Hematopoietic multipotent progenitor cell treated with erythropoietin and hydrocortisone succinate and interleukin-3 and kit ligand, for 15 days (in vitro differentiated cells): Measurements from ENCODE around the gene ACVR2B.

Source experiments
- DNase-seq: peaks from one replicate; pipeline ENCODE4 v3.0.0-alpha.2; 2015; ENCODE audit warnings: low spot score

ACVR2B gene

DNA sequence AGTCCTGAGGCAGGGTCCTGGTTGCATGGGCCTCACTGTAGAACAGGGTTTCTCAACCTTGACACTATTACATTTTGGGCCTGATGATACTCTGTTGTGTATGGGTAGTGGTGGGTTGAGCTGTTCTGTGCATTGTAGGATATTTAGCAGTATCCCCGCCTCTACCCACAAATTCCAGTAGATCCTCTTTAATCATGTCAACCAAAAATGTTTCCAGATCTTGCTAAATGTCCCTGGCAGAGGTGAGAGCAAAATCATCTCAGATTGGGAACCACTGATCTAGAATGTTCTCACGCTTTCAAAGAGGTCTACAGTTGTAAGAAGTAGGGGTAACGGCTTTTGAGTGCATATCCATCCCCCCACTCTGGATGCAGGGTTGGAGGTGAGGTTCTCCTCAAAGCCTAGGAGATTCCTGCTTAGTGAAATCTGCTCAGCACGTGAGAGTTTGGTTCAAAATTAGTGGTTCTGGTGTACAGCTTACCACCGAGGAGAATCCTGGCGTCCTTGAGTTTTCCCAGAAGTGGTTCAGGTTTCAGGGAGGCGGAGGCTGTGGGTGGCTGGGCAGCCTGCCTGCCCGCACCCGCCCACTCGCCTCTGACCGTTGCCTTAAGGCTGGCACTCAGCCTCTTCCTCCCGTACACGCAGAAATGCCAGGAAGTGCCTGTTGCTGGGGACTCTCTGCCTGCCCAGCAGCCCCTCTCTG is 5.3 kb downstream of the ACVR2B start:
- DNase-seq, result no peak

DNA sequence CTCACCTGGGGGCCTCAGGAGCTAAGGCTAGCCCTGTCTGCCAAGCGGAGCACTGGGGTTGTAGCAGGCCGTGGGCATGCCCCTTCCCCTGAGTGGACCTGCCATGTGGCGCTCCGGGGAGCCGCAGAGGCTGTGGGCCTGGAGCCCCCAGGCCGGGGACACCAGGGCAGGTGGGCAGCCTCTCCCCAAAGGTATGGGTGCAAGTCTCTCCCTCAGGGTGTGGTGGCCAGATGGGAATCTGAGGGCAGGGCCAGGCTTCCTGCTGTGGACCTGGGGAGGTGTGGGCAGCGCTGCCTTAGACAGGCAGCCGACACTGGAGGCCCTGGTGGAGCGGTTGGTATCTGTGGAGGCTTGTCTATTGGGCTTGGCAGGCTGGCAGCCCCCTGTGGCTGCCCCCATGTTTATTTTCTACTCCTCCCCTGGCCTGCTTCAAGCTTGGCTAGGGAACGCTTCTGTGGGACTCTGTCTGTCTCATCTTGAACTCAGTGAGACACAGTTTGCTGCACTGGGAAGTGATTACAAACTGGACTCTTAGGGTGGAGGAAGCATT is 5.9 kb downstream of the ACVR2B start:
- no peak for DNase-seq

DNA sequence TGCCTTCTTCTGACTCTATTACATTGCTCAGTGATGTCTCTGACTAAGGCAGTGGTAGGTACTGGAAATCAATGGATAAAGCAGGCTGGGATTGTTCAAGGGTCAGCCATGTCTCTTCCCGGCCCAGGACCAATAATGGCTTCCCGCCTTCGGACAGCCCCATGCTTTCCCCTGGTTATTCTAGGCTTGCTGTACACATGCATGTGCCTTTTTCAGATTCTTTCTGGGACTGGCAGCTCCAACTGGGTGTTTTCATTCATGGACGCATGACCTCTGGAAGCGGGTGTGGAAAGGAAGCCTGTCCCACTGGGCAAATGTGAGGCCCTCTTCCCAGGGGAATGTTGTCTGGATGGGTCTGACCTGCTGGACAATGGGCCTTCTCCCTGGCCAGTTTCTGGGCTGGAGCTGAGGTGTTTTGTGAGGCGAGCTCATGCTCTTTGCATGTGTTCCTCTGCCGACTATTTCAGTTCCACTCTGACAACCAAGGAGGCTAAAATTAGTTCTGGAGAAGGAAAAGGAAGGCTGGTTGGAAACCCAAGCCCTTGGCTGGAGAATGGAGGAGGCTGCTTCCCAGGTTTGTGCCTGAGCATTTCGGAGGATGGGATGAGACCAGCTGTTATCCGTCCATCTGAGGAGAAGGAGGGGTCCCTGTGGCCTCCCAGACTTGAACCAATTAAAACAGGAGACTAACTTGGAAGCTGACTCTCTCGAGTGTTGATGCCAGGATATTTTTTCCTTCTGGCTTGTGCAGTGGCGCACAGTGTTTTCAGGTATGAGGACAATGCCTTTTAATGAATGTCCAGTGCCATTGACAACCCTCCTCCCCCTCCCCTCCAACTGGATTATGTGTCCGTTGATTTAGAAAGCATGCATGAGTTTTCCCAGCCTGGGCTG is 6.9 kb downstream of the ACVR2B start:
- no peak for DNase-seq

DNA sequence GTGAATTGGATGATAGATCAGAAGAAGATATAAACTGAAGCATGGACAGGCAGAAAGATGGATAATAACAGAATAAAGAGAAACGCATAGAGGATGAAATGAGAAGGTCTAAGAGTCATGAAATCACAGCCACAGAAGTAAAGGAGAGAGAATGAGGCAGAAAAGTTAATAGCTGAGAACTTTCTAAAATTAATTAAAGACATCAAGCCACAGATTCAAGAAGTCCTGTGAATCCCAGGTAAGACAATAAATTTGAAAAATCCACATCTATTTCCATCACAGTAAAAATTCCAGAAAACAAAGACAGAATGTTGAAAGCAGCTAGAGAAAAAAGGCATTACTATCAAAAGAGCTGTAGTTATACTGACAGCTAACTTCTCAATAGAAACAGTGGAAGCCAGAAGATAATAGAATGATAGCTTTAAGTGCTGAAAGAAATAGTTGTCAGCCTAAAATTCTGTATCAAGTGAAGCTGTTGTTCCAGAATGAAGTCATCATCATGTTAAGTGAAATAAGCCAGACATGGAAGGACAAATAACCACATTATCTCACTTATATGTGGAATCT is 12.0 kb downstream of the ACVR2B start:
- no peak for DNase-seq

DNA sequence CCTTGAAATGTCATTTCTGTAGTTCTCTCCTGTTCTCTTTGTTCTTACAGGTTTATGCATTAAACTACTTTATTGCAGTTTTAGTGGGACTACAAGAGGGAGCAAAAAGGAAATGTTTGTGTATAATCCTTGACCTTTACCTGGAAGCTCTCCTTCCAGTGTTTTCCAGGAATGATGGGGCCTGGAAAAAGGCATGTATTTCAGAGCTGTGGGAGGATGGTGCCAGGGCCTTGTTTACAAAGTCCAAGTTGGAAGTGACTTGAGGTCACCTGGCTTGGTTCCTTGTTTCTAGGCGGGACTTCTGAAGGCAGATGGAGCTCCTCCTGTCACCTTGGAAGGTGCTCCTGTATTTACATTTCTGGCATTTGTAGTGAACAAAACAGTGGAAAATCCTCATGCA is 15.1 kb downstream of the ACVR2B start:
- DNase-seq, result no peak

DNA sequence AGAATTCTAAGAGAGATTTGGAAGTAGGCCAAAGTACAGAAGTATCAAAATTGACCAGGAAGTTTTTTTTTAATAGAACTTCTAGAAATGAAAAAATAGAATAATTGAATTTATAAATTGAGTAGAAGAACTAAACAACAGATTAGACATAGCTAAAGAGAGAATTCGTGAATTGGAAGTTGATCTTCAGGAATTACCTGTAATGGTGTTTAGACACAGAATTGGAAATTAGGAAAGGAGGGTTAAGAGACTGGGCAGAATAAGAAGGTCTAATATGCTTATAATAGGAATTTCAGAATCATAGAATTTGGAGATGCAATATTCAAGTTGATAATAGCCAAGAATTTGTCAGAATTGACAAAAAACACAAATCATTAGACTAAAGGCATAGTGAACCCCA is 16.2 kb downstream of the ACVR2B start:
- no peak for DNase-seq

DNA sequence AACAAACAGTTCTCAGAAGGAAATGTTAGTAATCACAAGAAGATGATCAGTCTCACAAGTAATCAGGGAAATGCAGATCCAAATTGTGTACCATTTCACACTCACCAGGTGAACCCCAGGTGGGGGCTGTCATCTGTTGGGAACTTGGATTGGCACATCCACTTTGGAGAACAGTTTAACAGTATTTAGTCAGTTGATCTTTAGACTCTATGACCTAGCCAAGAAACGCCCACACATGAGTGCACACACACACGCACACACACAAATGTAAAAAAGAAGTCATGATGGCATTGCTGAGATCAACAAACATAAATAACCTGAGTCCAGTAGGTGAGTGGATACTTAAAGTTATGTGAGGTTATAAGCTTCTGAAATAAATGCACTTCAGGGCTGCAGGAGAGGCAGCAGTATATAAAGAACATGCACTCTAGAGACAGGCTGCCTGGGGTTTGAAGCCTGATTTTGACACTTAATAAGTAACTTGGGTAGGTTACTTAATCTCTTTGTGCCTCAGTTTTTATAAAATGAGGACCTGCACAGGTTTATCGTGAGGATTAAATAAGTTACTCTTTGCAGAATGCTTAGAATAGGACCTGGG is 17.7 kb downstream of the ACVR2B start:
- no peak for DNase-seq

DNA sequence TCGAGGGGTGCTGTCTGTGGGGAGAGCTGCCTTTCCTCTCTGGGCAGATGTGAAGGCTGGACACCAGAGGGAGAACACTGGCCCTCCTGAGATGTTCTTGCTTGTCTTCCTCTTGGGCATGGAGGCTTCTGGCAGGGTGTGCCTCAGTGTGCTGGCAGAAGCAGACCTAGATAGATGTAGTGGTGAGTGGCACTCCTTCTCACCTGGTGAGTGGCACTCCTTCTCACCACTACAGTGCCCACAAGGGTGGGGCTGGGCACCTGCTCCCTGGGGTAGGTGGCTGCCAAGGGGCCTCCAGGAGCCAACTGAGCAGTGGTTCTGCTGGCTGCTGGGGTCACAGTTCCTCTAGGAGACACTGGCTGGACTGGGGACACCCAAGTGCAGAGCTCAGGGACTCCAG is 18.7 kb downstream of the ACVR2B start:
- DNase-seq, result no peak

DNA sequence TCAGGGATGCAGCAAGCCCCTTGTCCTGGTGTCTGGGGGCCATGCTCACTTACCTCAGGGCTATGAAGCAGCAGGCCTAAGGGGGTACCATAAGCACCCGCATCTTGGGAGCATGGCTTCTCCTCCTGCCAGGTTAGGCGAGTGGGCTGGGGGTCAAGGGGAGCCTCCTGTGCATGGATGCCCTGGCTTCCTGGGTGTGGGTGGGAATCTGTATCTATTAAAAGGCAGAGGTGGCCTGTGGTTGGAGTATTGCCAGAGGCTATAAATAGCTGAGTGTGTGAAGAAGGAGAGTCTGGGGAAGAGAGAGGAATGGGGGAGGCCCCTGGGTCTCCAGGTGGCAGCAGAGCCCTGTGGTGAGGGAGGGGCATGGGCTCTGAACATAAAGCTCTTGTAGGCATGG is 19.5 kb downstream of the ACVR2B start:
- no peak for DNase-seq

DNA sequence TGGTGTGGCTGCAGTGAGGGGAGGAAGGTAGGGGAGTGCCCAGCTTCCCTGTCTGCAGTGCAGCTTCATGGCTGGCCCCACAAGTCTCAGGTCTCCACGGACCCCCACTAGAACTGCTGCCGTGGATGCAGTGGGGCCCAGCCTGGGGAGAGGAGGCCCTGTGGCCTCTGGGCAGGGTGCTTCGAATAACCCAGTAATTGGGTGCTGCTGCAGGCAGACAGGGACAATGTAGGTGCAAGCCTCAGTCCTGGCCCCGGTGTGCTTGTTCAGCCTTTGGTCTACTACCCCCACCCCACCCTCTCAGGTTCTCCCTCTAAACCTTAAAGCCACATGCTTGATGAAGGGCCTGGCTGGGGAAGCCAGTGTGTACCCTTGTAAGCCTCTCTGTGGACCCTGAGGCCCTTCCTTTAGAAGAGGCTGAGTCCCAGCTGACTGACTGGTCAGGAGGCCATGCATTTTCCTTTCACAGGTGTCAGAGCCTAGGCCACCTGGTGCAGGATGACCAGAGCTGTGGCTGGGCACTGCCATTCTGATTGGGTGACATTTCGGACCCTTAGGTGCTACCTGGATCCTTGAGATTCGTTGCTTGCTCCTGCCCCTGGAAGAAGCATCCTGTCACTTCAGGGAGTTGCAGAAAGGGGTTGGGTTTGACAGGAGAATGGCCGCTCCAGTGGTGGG is 21.4 kb downstream of the ACVR2B start:
- DNase-seq, result no peak

DNA sequence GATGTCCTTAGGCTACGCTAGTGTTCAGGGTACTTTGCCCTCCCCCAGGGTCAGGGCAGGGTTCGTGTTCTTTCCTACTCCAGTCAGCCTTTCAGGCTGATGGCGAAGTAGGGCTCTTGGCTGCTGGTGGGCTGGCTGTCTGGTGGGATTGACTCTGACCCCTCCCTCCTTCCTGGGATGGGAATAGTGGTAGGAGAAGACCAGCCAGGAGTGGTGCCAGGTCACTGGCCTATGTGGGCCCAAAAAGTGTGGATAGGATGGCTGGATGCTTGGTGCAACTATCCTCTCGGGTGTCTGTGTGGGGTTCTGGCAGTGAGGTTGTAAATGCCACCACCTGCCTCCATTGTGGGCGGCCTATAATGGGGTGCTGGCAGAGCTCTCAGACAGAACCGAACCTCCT is 22.0 kb downstream of the ACVR2B start:
- DNase-seq, result no peak

DNA sequence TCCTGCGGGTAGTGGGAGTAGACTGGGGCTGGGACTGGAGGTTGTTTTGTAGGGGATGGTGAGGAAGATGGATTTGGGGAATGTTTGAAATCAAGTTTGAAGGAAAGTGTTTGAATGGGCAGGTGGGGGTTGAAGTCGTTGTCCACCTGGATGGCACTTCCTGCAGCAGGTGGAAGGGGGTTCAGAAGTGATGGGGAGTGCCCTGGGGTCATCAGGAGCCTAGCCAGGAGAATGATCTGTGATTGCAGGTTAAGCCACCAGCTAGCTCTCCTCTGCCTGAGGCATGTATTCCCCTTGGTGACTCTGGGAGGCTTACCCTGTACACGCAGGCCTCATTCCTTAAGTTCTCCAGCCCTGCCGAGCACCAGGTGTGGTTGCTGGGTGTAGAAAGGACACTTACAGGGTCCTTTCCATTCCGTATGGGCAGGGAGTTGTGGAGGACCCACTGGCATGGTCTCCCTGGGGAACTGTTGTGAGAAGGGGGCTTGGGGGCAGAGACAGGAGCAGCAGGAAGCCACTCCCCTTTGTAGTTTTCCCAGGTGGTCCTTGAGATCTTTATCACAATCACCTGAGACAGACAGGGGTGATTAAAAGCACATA is 22.6 kb downstream of the ACVR2B start:
- DNase-seq, result no peak

DNA sequence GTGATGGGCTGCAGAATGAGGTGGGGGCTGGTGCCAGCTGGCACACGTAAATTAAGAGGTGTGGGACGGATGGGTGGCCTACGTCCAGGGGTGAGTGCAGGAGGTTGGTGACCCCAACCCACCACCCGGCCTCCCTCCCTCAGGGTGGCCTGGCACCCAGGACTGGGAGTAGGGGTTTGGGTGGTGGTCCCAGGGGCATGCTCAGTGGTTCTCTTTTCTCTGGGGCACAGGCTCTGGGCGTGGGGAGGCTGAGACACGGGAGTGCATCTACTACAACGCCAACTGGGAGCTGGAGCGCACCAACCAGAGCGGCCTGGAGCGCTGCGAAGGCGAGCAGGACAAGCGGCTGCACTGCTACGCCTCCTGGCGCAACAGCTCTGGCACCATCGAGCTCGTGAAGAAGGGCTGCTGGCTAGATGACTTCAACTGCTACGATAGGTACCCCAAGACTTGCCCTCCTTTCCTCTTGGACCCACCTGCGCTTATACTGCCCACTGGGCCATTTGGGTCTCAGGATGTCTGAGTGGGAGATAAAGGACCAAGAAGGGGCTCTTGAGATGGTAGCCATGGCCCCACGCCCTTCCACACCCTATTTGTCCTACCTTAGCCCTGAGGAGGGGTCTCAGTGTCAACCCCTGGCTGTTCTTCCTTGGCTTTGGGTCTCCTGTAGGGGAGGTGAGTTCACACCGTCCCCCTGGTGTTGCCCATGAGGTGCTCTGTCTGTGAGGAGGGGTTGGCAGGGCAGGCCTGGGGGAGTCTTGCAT is 23.5 kb downstream of the ACVR2B start:
- DNase-seq, result no peak

DNA sequence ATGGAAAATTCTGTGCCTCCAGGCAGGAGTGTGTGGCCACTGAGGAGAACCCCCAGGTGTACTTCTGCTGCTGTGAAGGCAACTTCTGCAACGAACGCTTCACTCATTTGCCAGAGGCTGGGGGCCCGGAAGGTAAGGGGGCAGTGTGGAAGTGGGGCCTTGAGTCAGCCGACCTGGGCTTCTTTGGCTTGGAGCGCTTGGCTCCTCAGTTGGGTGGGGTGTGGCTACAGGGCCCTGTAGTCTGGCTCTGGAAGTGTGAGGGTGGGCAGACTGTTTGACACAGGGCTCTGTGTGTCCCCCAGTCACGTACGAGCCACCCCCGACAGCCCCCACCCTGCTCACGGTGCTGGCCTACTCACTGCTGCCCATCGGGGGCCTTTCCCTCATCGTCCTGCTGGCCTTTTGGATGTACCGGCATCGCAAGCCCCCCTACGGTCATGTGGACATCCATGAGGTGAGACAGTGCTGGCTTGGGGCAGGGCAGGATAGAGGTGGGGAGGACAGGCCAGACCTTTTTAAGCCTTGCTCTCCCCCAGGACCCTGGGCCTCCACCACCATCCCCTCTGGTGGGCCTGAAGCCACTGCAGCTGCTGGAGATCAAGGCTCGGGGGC is 24.3 kb downstream of the ACVR2B start:
- DNase-seq, result no peak

DNA sequence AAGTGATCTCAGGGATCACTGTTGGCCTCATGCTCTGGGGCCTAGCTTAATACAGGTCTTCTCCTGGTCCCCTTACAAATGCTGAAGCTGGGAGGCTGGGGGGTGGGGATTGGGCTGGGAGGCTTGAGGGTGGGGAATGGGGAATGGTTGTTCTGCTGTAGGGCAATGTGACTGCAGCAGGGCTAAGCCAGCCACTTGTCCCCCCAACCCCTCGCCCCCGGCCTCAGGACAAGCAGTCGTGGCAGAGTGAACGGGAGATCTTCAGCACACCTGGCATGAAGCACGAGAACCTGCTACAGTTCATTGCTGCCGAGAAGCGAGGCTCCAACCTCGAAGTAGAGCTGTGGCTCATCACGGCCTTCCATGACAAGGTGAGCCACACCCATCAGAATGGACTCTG is 25.2 kb downstream of the ACVR2B start:
- no peak for DNase-seq

DNA sequence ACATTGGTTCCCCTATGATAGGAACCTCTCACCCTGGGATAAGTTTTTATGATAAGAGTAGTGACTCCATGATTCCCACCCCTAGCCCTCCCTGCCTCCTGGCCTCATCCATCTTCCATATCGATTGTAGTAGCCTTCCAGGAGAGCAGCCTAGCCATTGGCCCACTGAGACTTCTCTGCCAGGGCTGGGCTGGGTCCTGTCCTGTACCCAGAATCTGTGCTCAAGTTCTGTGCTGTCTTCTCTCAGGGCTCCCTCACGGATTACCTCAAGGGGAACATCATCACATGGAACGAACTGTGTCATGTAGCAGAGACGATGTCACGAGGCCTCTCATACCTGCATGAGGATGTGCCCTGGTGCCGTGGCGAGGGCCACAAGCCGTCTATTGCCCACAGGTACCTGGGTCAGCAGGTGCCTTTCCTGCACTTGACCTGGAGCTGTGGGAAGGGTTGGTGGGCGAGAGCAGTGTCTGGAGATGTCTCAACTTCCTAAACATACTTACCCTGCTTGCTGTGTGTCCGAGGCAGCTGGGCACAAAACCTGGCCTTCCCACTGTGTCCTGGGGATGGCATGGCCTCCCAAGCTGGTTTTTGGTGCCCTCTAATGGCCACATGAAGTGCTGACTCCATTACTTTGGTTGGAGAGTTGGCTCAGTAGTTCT is 25.9 kb downstream of the ACVR2B start:
- DNase-seq, result peak; percentile 60

DNA sequence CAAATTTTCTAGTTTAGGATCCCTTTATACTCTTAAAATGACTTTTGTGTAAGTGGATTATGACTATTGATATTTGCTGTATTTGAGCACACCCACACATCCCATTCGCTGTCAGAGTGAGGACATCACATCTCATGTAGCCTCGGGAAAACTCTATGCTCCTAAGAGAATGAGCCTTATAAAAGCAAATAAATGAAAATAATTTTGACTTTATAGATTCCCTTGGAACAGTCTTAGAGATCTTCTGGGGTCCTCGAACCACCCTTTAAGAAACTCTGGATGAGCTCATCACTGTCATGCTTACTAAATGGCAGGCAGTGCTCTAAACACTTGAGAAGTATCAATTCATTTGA is 26.4 kb downstream of the ACVR2B start:
- DNase-seq, result no peak

DNA sequence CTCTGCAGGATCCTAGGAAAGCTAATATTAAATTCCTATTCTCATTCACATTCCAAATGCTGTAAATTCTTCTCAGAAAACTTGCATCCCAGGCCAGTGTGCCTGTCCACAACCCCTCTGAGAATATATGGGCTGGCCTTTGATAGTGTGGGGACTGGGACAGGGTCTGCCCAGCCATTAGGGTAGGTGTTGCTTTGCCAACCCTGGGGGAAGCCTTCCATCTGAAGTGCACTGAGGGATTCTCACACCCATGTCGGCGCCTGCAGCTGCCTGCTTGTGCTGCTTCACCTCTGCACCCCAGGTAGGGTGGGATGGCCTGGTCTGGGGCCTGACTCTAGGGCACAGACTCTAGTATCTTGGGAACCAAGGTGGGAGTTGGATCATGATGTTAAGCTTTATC is 27.2 kb downstream of the ACVR2B start:
- DNase-seq, result no peak

DNA sequence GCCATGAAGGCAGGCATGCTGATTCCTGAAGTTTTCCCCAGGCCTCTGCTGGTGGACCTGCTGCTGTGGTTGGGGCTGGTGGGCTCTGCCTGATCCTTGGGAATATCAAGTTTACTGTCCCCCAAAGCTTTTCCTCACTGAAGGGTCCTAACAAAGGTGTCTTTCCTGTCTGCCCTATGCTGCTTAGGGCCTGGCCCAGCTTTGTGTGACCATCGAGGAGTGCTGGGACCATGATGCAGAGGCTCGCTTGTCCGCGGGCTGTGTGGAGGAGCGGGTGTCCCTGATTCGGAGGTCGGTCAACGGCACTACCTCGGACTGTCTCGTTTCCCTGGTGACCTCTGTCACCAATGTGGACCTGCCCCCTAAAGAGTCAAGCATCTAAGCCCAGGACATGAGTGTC is 29.3 kb downstream of the ACVR2B start:
- no peak for DNase-seq

DNA sequence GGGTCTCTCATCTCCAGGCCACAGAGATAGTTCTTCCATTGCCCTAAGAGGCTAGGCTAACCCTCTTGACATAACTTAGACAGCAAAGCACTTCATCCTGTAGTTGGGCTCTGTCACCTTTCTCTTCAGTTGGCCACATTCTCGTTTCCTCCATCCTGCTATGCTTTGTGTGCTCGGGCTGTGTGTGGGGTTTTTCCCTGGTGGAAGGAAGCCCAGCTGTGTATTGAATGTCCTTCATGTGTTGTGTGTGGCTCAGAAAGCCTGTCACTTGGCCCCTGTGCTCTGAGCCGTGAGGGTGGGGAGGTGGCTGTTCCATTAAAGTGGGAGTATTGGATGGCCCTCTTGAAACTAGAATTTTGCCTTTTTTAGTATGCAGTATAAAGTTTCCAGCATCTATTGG is 33.6 kb downstream of the ACVR2B start:
- no peak for DNase-seq
